ENCODE results near the gene DENND4C.
"Not testable (repeated sequence)": the region's sequence is repeated elsewhere in the genome, so short reads cannot be mapped to it uniquely, and the experiment has no call there.

DENND4C gene

GRCh38 chr9:19230355-19231125 lies at the start of gene DENND4C:
DENND4C (plus strand) TSS chr9:19230693; CDS start chr9:19276175, 45,482 bp downstream.
- peak; percentile 77 for DNase-seq

GRCh38 chr9:19180991-19181390 lies 49.5 kb upstream of the DENND4C start:
- no peak for DNase-seq

- no peak for DNase-seq
Measured at GRCh38 chr9:19181561-19181960, 48.9 kb upstream of the DENND4C start.

DNA sequence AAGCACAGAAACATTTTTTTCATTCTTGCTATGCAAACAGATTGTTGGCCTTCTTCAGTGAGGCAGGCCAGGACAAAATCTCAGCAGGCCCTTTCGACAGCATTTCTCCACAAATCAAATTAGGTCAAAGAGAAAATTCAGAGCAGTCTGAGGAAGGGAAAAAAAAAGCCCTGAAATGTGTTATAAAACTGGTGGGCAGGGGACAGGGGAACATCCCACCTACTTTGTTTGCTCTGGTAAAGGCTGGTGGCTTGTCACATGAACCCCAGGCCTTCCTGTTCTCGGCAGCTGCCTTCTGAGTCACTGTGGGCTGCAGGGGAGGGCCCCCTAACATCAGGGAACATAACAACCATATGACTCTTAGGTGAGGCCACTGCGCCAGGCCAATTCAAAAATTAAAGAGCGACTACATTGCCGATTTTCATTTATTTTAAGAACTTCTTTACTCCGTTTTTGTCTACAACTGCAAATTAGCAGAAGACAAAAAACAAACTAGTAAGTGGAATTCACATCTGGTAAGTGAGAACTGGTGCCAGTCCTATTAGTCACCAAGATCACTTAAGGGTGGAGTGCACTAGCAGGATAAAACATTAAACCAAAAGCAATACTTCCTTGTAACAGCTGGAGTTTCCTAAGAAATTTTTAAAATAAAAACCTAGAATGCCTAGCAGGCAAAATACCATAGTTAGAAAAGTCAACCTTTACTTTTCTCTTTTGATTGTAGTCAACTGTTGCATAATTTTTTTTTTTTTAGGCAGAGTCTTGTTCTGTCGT lies 46.2 kb upstream of the DENND4C start:
- peak; percentile 93 for DNase-seq

DNA sequence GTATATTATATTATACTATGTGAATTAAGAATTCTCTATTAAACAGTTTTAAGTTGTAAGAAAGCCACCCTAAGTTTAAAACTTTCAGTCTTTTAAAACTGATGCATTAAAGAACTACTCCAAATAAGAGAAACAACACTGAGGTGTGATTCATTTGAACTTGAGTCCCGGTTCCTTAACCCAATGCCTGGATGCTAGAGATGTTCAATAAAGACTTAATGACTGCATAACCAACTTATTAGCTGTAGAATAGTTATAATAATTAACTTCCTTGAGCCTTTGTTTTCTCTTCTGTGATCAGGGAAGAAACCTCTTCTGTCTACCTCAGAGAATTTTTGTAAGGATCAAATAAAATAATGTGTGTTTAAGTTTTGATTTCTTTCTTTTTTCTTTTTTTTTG lies 45.3 kb upstream of the DENND4C start:
- DNase-seq: no peak

- DNase-seq: peak; percentile 70
Measured at GRCh38 chr9:19186232-19186631, 44.3 kb upstream of the DENND4C start.

DNA sequence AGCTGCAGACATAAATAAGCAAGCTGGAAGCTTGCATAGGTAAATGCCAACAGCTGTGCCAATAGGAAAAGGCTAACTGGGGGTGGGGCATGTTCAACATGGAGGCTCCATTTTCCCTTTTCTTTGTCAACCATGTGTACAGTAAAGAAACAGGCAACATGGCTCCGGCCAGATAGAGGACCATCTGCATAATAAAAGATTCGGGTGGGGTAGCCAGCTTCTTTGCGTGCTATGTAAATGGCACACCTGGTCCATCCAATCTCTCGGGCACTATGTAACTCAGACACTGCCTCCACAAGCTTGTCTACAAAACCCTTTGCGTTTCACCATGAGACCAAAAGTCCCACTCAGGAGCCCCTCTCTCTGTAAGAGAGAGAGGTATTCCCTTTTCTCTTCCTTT lies 41.7 kb upstream of the DENND4C start:
- DNase-seq: no peak

DNA sequence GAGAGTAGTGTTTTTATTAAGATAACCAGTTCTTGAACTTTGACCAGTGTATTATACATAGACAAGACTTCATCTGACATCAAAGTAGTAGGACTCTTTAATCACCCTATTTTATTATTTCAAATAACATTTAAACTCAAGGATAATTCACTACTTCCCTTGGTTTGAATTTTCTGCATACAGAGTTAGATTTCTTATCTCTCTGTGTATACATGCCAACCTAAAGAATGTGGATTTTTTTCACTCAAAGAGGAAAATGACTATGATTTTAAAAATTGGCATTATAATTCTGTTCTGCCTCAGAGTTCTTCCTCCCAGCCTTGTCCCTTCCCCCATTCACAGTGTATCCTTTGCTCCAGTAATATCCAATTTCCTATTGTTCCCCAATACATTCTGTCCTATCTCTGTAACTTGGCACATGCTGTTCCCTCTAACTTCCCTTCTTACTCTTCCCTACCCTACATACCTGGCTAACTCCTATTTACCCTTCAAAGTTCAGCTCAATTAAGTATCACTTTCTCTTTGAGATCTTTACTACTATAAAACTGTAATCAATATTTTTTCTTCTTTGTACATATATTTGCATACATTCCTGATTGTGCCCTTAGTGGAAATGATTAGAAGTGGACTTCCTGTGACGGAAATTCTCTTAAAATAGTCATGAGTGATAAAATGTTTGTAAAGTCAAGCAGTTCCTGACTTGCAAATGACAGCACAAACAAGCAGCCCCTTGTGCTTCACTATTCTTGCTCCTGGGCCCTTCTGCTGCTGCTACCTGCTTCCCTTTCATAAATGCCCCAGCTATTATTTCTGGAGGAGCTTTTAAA lies 38.1 kb upstream of the DENND4C start:
- DNase-seq: no peak

GRCh38 chr9:19193029-19193324 lies 37.5 kb upstream of the DENND4C start:
- DNase-seq: no peak

DNA sequence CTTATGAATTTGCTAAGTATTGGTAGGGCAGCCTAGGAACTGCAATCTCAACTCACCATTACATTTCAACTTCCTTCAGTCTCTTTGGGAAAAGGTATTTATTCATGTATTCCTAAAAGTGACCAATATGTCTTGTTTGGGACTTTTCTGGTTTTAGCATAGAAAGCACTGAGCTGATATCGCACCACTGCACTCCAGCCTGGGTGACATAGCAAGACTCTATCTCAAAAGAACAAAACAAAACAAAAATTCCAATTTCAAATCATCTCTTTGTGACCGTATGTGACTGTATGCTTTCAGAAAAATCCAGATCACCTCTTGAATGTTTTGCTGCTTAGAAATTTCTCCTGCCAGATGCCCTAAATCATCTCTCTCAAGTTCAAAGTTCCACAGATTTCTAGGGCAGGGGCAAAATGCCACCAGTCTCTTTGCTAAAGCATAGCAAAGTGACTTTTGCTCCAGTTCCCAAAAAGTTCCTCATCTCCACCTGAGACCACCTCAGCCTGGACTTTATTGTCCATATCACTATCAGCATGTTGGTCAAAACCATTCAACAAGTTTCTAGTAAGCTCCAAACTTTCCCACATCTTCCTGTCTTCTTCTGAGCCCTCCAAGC lies 37.0 kb upstream of the DENND4C start:
- DNase-seq: not testable (repeated sequence)

- no peak for DNase-seq
Measured at GRCh38 chr9:19198406-19198805, 32.1 kb upstream of the DENND4C start.

GRCh38 chr9:19199012-19199411 lies 31.5 kb upstream of the DENND4C start:
- no peak for DNase-seq

GRCh38 chr9:19200229-19200628 lies 30.3 kb upstream of the DENND4C start:
- DNase-seq: no peak

DNA sequence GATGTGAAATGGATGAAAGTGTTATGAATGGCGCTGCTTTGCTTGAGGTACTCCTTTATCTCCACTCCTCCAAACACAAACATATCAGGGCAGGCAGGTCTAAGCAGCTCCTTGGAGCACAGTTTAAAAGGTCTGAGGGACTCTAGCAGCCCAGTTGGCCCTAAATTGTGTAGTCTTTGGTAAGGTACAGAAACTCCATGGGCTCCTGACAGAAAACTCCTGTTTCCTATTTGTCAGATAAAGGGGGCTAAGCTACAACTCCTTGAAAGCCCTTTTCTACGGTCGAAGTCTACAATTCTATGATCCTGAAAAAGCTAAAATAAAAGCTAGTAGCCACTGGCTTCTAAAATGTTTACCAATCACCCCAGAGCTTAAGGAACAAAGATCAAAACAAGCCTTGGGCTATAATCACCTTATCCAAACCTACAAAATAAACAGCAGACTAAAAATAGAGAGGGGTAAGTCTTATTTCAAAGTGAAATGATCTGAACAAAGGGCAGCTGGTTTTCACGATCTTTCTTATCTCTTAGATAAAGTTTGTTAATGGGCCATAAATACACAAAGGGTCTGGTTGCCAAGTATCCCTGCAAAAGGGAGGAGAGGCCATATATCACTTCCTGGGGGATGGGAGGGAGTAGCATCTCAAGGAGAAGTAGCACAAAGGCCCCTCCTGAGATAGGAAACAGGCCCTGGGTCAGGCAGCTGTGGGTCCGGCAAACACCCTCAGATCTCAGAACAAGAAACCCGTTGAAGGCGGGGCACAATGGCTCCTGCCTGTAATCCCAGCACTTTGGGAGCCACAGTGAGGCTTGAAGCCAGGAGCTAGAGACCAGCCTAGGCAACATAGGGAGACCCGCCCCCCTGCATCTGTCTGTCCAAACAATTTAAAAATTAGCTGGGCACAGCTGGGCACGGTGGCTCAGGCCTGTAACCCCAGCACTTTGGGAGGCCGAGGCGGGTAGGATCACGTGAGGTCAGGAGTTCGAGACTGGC lies 28.3 kb upstream of the DENND4C start:
- DNase-seq: no peak

GRCh38 chr9:19203058-19203457 lies 27.4 kb upstream of the DENND4C start:
- DNase-seq: no peak

DNA sequence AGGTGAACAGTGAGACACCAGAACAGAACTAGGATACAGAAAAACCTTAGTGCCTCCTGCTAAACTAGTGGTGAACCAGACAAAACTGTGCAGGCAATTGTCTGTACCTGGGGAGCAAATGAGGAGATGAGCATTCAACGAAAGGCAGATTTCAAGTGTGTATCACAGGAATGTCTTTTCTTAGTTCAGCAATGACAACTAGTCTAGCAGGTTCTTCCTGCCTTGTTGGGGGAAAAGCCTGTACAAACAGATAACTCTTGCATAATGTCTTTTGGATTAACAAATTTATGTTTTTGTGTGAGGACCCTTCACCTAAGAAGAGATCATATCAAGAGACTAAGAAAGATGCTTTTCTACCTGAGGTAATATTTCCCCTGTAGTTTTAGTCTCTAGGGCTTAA lies 21.8 kb upstream of the DENND4C start:
- DNase-seq: no peak

DNA sequence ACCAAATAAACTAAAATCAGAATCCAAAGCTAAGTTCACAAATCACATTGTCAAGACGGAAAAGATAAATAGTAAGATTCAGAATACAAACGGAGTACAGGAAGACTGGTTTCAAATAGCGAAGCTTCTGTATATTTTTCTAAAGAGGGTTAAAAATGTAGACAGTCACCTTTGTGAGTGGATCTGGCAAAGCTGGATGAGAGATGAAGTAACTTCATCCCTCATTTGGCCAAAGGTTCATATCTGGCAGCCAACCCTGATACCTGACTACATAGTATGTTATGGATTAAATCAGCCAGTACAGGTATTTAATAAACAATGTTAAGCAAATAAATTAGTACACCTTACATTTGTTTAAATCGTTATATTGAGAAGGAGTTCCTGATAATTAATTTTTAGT lies 21.3 kb upstream of the DENND4C start:
- no peak for DNase-seq

- DNase-seq: no peak
Measured at GRCh38 chr9:19213823-19214222, 16.7 kb upstream of the DENND4C start.

GRCh38 chr9:19216466-19216865 lies 14.0 kb upstream of the DENND4C start:
- DNase-seq: no peak

- no peak for DNase-seq
Measured at GRCh38 chr9:19221326-19221725, 9.2 kb upstream of the DENND4C start.

- DNase-seq: no peak
Measured at GRCh38 chr9:19223724-19224123, 6.8 kb upstream of the DENND4C start.

GRCh38 chr9:19224563-19224962 lies 5.9 kb upstream of the DENND4C start:
- no peak for DNase-seq
